Activated CD4-positive, alpha-beta T cell treated with anti-CD3 and anti-CD28 coated beads, Interleukin-2, amount 50 U/mL, for 24 hours (primary cell): Measurements from ENCODE around the gene SDF4.

ENCODE experiments used
- DNase-seq, 2 donors: peaks; one replicate each; pipeline ENCODE4 v3.0.0-alpha.2; 2020; ENCODE audit warnings: low read depth in 1 of 2, low spot score in 1 of 2

Gene SDF4

GRCh38 chr1:1168451-1169411 lies 63.1 kb downstream of the SDF4 start:
- no peak for DNase-seq

GRCh38 chr1:1167841-1168450 lies 63.9 kb downstream of the SDF4 start:
- no peak for DNase-seq

- DNase-seq = no peak
Measured at GRCh38 chr1:1167398-1167821, 64.4 kb downstream of the SDF4 start.
